GM23338 (cell line): Measurements from ENCODE around the gene CACUL1.

Source experiments
- CREB1 ChIP-seq: fragments of 250-450 bp; sonication (Bioruptor Pico); IDR thresholded peaks from 2 replicates; pipeline ENCODE4 v1.5.0; 2020; ENCODE audit warnings: low read depth, mild to moderate bottlenecking, moderate library complexity
- CTCF ChIP-seq, 2 experiments: fragments of 200-600 bp in 1 of 2; sonication (generic) in 1 of 2; conservative IDR thresholded peaks; 2 replicates each; pipeline versions ENCODE4 v1.5.1 to v1.6.1; 2016 to 2017; ENCODE audit warnings: antibody characterized with exemption in 2 of 2, low read depth in 2 of 2, mild to moderate bottlenecking in 2 of 2, moderate library complexity in 1 of 2
- EZH2 ChIP-seq: fragments of 200-600 bp; sonication (generic); IDR thresholded peaks from one replicate; pipeline ENCODE4 v1.8.0; 2017; ENCODE audit warnings: antibody characterized with exemption, mild to moderate bottlenecking, low read depth; ENCODE audit not compliant: unreplicated experiment
- JUNB ChIP-seq: IDR thresholded peaks from one replicate; pipeline ENCODE4 v1.6.1; 2016; ENCODE audit warnings: antibody characterized with exemption; ENCODE audit not compliant: unreplicated experiment
- NANOG ChIP-seq: IDR thresholded peaks from 2 replicates; pipeline ENCODE4 v1.6.1; 2016; ENCODE audit warnings: antibody characterized with exemption, borderline replicate concordance
- POLR2AphosphoS5 ChIP-seq: IDR thresholded peaks from 2 replicates; pipeline ENCODE4 v1.6.1; 2016; ENCODE audit warnings: antibody characterized with exemption, low read depth

- TF ChIP-seq NANOG (no peak), CTCF (conservative IDR thresholded peaks at IDR 0.05; ENCODE audit: low read depth in 2 of 2) (no peak), JUNB (no peak), EZH2 (no peak), POLR2AphosphoS5 (no peak), CREB1 (CRISPR knock-in tag) (no peak)
These were observed 5.5 kb upstream of the CACUL1 start for GRCh38 chr10:118760265-118760664.
